HEK293 (cell line): ENCODE results near the gene RHBDF1.

ENCODE experiments used
- CTCF ChIA-PET: fragments of 350-600 bp; formaldehyde crosslinking; extraction: SDS; loops from one replicate; lab custom pipeline; 2021; ENCODE audit warnings: antibody characterized with exemption; lab: Yijun Ruan, JAX
- POLR2A ChIA-PET: fragments of 300-600 bp; formaldehyde crosslinking; extraction: SDS; loops from one replicate; lab custom pipeline; 2020; ENCODE audit warnings: antibody characterized with exemption, inconsistent platforms; lab: Yijun Ruan, JAX
- H3K27ac ChIP-seq: fragments of 200-500 bp; sonication (Bioruptor generic); 2 replicates; pipeline ENCODE4 v1.5.1; 2014; ENCODE audit warnings: low read depth, low read length, control low read depth, inconsistent platforms; ENCODE audit errors: extremely low read depth
- H3K36me3 ChIP-seq, 2 experiments: fragments of 200-500 bp in 1 of 2; sonication (Bioruptor generic) in 1 of 2; 1 replicate in 1 of 2; 2 replicates in 1 of 2; pipeline ENCODE4 v1.5.1; 2014 to 2017; ENCODE audit warnings: inconsistent platforms in 2 of 2, low read length in 2 of 2; ENCODE audit not compliant: control insufficient read depth in 2 of 2, insufficient read depth in 1 of 2
- H3K4me1 ChIP-seq: fragments of 200-500 bp; sonication (Bioruptor generic); 2 replicates; pipeline ENCODE4 v1.5.1; 2014; ENCODE audit warnings: mild to moderate bottlenecking, low read length, inconsistent platforms; ENCODE audit not compliant: control insufficient read depth, insufficient read depth
- H3K4me3 ChIP-seq: 2 replicates; pipeline ENCODE4 v1.5.1; 2011; ENCODE audit warnings: low read depth, mild to moderate bottlenecking, control low read depth, low read length, moderate library complexity
- H3K9me3 ChIP-seq: fragments of 200-500 bp; sonication (Bioruptor generic); 2 replicates; pipeline ENCODE4 v1.5.1; 2014; ENCODE audit warnings: low read depth, low read length, inconsistent platforms; ENCODE audit not compliant: control insufficient read depth, insufficient read depth
- EGR2 ChIP-seq: fragments of 450-650 bp; formaldehyde crosslinking; IDR thresholded peaks from 2 replicates; pipeline ENCODE4 v1.5.1; 2016; ENCODE audit warnings: low read depth, missing biosample characterization, missing genetic modification characterization
- KLF1 ChIP-seq: fragments of 450-650 bp; formaldehyde crosslinking; IDR thresholded peaks from 2 replicates; pipeline ENCODE4 v1.5.1; 2016; ENCODE audit warnings: missing biosample characterization, missing genetic modification characterization
- KLF7 ChIP-seq: fragments of 450-650 bp; formaldehyde crosslinking; IDR thresholded peaks from 2 replicates; pipeline ENCODE4 v1.5.1; 2016; ENCODE audit warnings: missing biosample characterization, missing genetic modification characterization, borderline replicate concordance
- KLF8 ChIP-seq: fragments of 450-650 bp; formaldehyde crosslinking; IDR thresholded peaks from 2 replicates; pipeline ENCODE4 v1.5.1; 2016; ENCODE audit warnings: missing biosample characterization, missing genetic modification characterization
- SP2 ChIP-seq: fragments of 450-650 bp; formaldehyde crosslinking; IDR thresholded peaks from 2 replicates; pipeline ENCODE4 v1.5.1; 2016; ENCODE audit warnings: missing biosample characterization, missing genetic modification characterization
- ZBTB6 ChIP-seq: fragments of 450-650 bp; formaldehyde crosslinking; IDR thresholded peaks from 2 replicates; pipeline ENCODE4 v1.5.1; 2017; ENCODE audit warnings: missing biosample characterization, missing genetic modification characterization
- ZIC2 ChIP-seq: fragments of 450-650 bp; formaldehyde crosslinking; IDR thresholded peaks from 2 replicates; pipeline ENCODE4 v1.5.1; 2016; ENCODE audit warnings: missing biosample characterization, missing genetic modification characterization
- ZNF174 ChIP-seq: fragments of 450-650 bp; formaldehyde crosslinking; IDR thresholded peaks from 2 replicates; pipeline ENCODE4 v1.5.0; 2017; ENCODE audit warnings: missing biosample characterization, mild to moderate bottlenecking, missing genetic modification characterization
- ZNF184 ChIP-seq: fragments of 450-650 bp; IDR thresholded peaks from 2 replicates; pipeline ENCODE4 v1.5.1; 2018; ENCODE audit warnings: missing biosample characterization, mild to moderate bottlenecking, missing genetic modification characterization
- ZNF214 ChIP-seq: fragments of 450-650 bp; formaldehyde crosslinking; IDR thresholded peaks from 2 replicates; pipeline ENCODE4 v1.5.1; 2017; ENCODE audit warnings: missing biosample characterization, mild to moderate bottlenecking, missing genetic modification characterization, borderline replicate concordance
- ZNF274 ChIP-seq, 2 experiments: fragments of 200-500 bp in 1 of 2; fragments of 450-650 bp in 1 of 2; sonication (Bioruptor generic) in 1 of 2; formaldehyde crosslinking in 1 of 2; IDR thresholded peaks; 2 replicates each; pipeline versions ENCODE4 v1.5.1 to v1.6.1; 2014 to 2016; ENCODE audit warnings: borderline replicate concordance in 1 of 2, inconsistent platforms in 1 of 2, low read length in 1 of 2, missing biosample characterization in 1 of 2, missing genetic modification characterization in 1 of 2
- ZNF324 ChIP-seq: fragments of 450-650 bp; formaldehyde crosslinking; IDR thresholded peaks from 2 replicates; pipeline ENCODE4 v1.5.1; 2016; ENCODE audit warnings: missing biosample characterization, missing genetic modification characterization
- ZNF341 ChIP-seq: fragments of 450-650 bp; formaldehyde crosslinking; IDR thresholded peaks from 2 replicates; pipeline ENCODE4; 2016; ENCODE audit warnings: low read depth, missing biosample characterization, missing genetic modification characterization
- ZNF366 ChIP-seq: fragments of 450-650 bp; formaldehyde crosslinking; conservative IDR thresholded peaks from 2 replicates; pipeline ENCODE4 v1.5.1; 2016; ENCODE audit warnings: missing biosample characterization, missing genetic modification characterization
- ZNF404 ChIP-seq: fragments of 450-650 bp; formaldehyde crosslinking; IDR thresholded peaks from 2 replicates; pipeline ENCODE4 v1.5.1; 2017; ENCODE audit warnings: missing biosample characterization, missing genetic modification characterization
- ZNF488 ChIP-seq: fragments of 450-650 bp; formaldehyde crosslinking; IDR thresholded peaks from 2 replicates; pipeline ENCODE4 v1.5.1; 2016; ENCODE audit warnings: missing biosample characterization, missing genetic modification characterization
- ZNF600 ChIP-seq: fragments of 450-650 bp; formaldehyde crosslinking; IDR thresholded peaks from 2 replicates; pipeline ENCODE4 v1.5.1; 2016; ENCODE audit warnings: missing biosample characterization, missing genetic modification characterization
- ZNF610 ChIP-seq: fragments of 450-650 bp; formaldehyde crosslinking; IDR thresholded peaks from 2 replicates; pipeline ENCODE4 v1.5.1; 2016; ENCODE audit warnings: missing biosample characterization, missing genetic modification characterization, borderline replicate concordance
- ZNF660 ChIP-seq: fragments of 450-650 bp; IDR thresholded peaks from 2 replicates; pipeline ENCODE4 v1.5.1; 2018; ENCODE audit warnings: missing biosample characterization, mild to moderate bottlenecking, missing genetic modification characterization
- ZNF704 ChIP-seq: fragments of 450-650 bp; formaldehyde crosslinking; IDR thresholded peaks from 2 replicates; pipeline ENCODE4 v1.5.1; 2016; ENCODE audit warnings: missing biosample characterization, missing genetic modification characterization
- ZNF747 ChIP-seq: fragments of 450-650 bp; formaldehyde crosslinking; IDR thresholded peaks from 2 replicates; pipeline ENCODE4 v1.5.1; 2016; ENCODE audit warnings: missing biosample characterization, missing genetic modification characterization
- ZNF76 ChIP-seq: fragments of 450-650 bp; formaldehyde crosslinking; IDR thresholded peaks from 2 replicates; pipeline ENCODE4; 2016; ENCODE audit warnings: low read depth, missing biosample characterization, missing genetic modification characterization, borderline replicate concordance
- ZNF777 ChIP-seq: fragments of 450-650 bp; formaldehyde crosslinking; IDR thresholded peaks from 2 replicates; pipeline ENCODE4 v1.5.1; 2017; ENCODE audit warnings: missing biosample characterization, missing genetic modification characterization, borderline replicate concordance
- ZSCAN23 ChIP-seq: fragments of 450-650 bp; formaldehyde crosslinking; IDR thresholded peaks from 2 replicates; pipeline ENCODE4 v1.5.1; 2016; ENCODE audit warnings: missing biosample characterization, missing genetic modification characterization
- ZSCAN30 ChIP-seq: fragments of 450-650 bp; IDR thresholded peaks from 2 replicates; pipeline ENCODE4 v1.5.1; 2018; ENCODE audit warnings: missing biosample characterization, mild to moderate bottlenecking, missing genetic modification characterization, moderate library complexity
- ZSCAN5A ChIP-seq: fragments of 450-650 bp; formaldehyde crosslinking; IDR thresholded peaks from 2 replicates; pipeline ENCODE4 v1.5.1; 2016; ENCODE audit warnings: missing biosample characterization, missing genetic modification characterization

The RHBDF1 gene

GRCh38 chr16:100989-101388 lies 28.6 kb upstream of the RHBDF1 start:
- no peaks in the 10 kb centered on the region for H3K4me1 ChIP-seq
- peaks cover 0 to 41% of the 10 kb centered on the region in 2 experiments; a peak in 2 of 3 replicates for H3K36me3 ChIP-seq
- ChIA-PET CTCF (interaction anchor here (7.7 kb wide), 1 partner anchor 36 kb away, joined by 80 read pairs; no protein-coding TSS in a partner anchor), POLR2A (no interaction called here)
- H3K4me3 ChIP-seq = no peak overlapping the region
- no peak for TF ChIP-seq ZNF660
- no peak for TF ChIP-seq ZNF610 (tag by site-specific recombination)
- TF ChIP-seq ZNF747 (tag by site-specific recombination) = no peak
- 0 out of 2 replicates have a peak, but pooled peaks have one; percentile 34 for TF ChIP-seq ZNF600 (tag by site-specific recombination)
- no peaks in the 10 kb centered on the region for H3K9me3 ChIP-seq
- H3K27ac ChIP-seq = no peak overlapping the region

GRCh38 chr16:97822-98221 lies 25.4 kb upstream of the RHBDF1 start:
- TF ChIP-seq ZIC2 = peak; percentile 12; the same call in 1 of the 2 replicates
- no peak for TF ChIP-seq ZNF777 (tag by site-specific recombination)
- H3K4me1 ChIP-seq = no peaks in the 10 kb centered on the region
- CTCF ChIA-PET = interaction anchor here (0.9 to 6.8 kb wide), 11 partner anchors 8 to 264 kb away, joined by 3 to 245 read pairs (median 14); partner anchors contain the start of gene HBQ1
- H3K4me3 ChIP-seq = no peak overlapping the region
- H3K9me3 ChIP-seq = no peaks in the 10 kb centered on the region
- POLR2A ChIA-PET = no interaction called here
- no peak overlapping the region for H3K27ac ChIP-seq
- peaks cover 0 to 37% of the 10 kb centered on the region in 2 experiments; a peak in 2 of 3 replicates for H3K36me3 ChIP-seq

GRCh38 chr16:96935-97381 lies 24.5 kb upstream of the RHBDF1 start:
- Histone ChIP-seq H3K4me1 (no peaks in the 10 kb centered on the region), H3K9me3 (no peaks in the 10 kb centered on the region), H3K27ac (no peak overlapping the region), H3K36me3 (peaks cover 0 to 40% of the 10 kb centered on the region in 2 experiments; a peak in 2 of 3 replicates), H3K4me3 (no peak overlapping the region)
- POLR2A ChIA-PET = interaction anchor here (0.6 to 1.7 kb wide), 6 partner anchors 12 to 265 kb away, joined by 3 to 7 read pairs (median 4); partner anchors contain the start of genes AXIN1, POLR3K and SNRNP25
- CTCF ChIA-PET = interaction anchor here (0.5 to 6.8 kb wide), 44 partner anchors 9 to 383 kb away, joined by 3 to 245 read pairs (median 6); partner anchors contain the start of genes HBQ1, MPG, POLR3K and RHBDF1
- no peak for TF ChIP-seq ZNF214 (tag by site-specific recombination)
- no peak for TF ChIP-seq ZNF488 (tag by site-specific recombination)
- no peak for TF ChIP-seq ZNF274 (IDR thresholded peaks at IDR 0.05; ENCODE audit: low read length)
- no peak for TF ChIP-seq ZNF274 (tag by site-specific recombination; IDR thresholded peaks at IDR 0.05; ENCODE audit: borderline replicate concordance)
- TF ChIP-seq ZNF704 (tag by site-specific recombination) = no peak
- TF ChIP-seq ZNF610 (tag by site-specific recombination) = 0 out of 2 replicates have a peak, but pooled peaks have one; percentile 20
- TF ChIP-seq ZNF184 = 0 out of 2 replicates have a peak, but pooled peaks have one; percentile 37
- TF ChIP-seq EGR2 (tag by site-specific recombination) = peak; percentile 85
- peak; percentile 71; the same call in 1 of the 2 replicates for TF ChIP-seq KLF7 (tag by site-specific recombination)
- TF ChIP-seq ZNF404 (tag by site-specific recombination) = no peak
- peak; percentile 89 for TF ChIP-seq ZSCAN30
- TF ChIP-seq ZNF174 = no peak
- TF ChIP-seq KLF8 (tag by site-specific recombination) = peak; percentile 81; the same call in 1 of the 2 replicates
- peak; percentile 16; the same call in 1 of the 2 replicates for TF ChIP-seq ZNF76 (tag by site-specific recombination)
- peak; percentile 7; the same call in 1 of the 2 replicates for TF ChIP-seq ZBTB6 (tag by site-specific recombination)
- no peak for TF ChIP-seq ZNF366 (tag by site-specific recombination)
- TF ChIP-seq ZNF341 (tag by site-specific recombination) = peak; percentile 65
- no peak for TF ChIP-seq ZSCAN23 (tag by site-specific recombination)
- TF ChIP-seq ZSCAN5A = no peak
- TF ChIP-seq SP2 (tag by site-specific recombination) = no peak
- TF ChIP-seq KLF1 (tag by site-specific recombination) = peak; percentile 91
- TF ChIP-seq ZNF324 (tag by site-specific recombination) = peak; percentile 85
- peak; percentile 56 for TF ChIP-seq ZIC2
